Astrocyte (in vitro differentiated cells and primary cell): Measurements from ENCODE around the gene RARB. TPM values are rescaled to one million over a fixed set of nuclear protein-coding genes. Genes with fewer than 3 reads are reported as not detected.
A peak's percentile ranks its signal among the peaks of the same experiment; 100 is the strongest.

ENCODE experiments used
- DNase-seq: peaks from one replicate; pipeline ENCODE4 v3.0.0-alpha.2; 2010; ENCODE audit warnings: low read depth
- FAIRE-seq: peaks from 2 replicates; lab custom pipeline; 2011; peaks lifted over from hg19 to GRCh38; lab: Jason Lieb, UNC
- H2AFZ ChIP-seq: 2 replicates; pipeline ENCODE4 v1.6.0; 2012; ENCODE audit warnings: low read depth, low read length, inconsistent platforms
- H3K27ac ChIP-seq: 2 replicates; pipeline ENCODE4 v1.5.1; 2011; ENCODE audit warnings: low read depth, low read length, inconsistent platforms
- H3K27me3 ChIP-seq: 2 replicates; pipeline ENCODE4 v1.6.0; 2011; ENCODE audit warnings: low read length, inconsistent platforms; ENCODE audit not compliant: insufficient read depth
- H3K36me3 ChIP-seq: 2 replicates; pipeline ENCODE4 v1.5.1; 2011; ENCODE audit warnings: low read length, inconsistent platforms; ENCODE audit not compliant: insufficient read depth
- H3K4me1 ChIP-seq: 2 replicates; pipeline ENCODE4 v1.5.1; 2011; ENCODE audit warnings: low read length, inconsistent platforms; ENCODE audit not compliant: insufficient read depth
- H3K4me2 ChIP-seq: 2 replicates; pipeline ENCODE4 v1.6.0; 2012; ENCODE audit warnings: low read length, inconsistent platforms
- H3K4me3 ChIP-seq: 2 replicates; pipeline ENCODE4 v1.5.1; 2011; ENCODE audit warnings: low read depth, mild to moderate bottlenecking, low read length, inconsistent platforms; ENCODE audit not compliant: insufficient read depth
- H3K79me2 ChIP-seq: 2 replicates; pipeline ENCODE4 v1.6.0; 2012; ENCODE audit warnings: mild to moderate bottlenecking, low read length, inconsistent platforms; ENCODE audit not compliant: insufficient read depth
- H3K9ac ChIP-seq: 2 replicates; pipeline ENCODE4 v1.6.0; 2012; ENCODE audit warnings: mild to moderate bottlenecking, low read length, inconsistent platforms
- H3K9me3 ChIP-seq: 2 replicates; pipeline ENCODE4 v1.5.1; 2012; ENCODE audit warnings: low read depth, mild to moderate bottlenecking, low read length, inconsistent platforms; ENCODE audit not compliant: insufficient read depth
- H4K20me1 ChIP-seq: 2 replicates; pipeline ENCODE4 v1.6.0; 2012; ENCODE audit warnings: low read length, inconsistent platforms; ENCODE audit not compliant: insufficient read depth
- H3K27ac Mint-ChIP-seq: one replicate; pipeline ENCODE4 v1.8.0; 2021; ENCODE audit warnings: mild to moderate bottlenecking, mixed read lengths; ENCODE audit not compliant: unreplicated experiment
- H3K27me3 Mint-ChIP-seq: one replicate; pipeline ENCODE4 v1.8.0; 2021; ENCODE audit warnings: low read depth, mixed read lengths; ENCODE audit not compliant: unreplicated experiment
- H3K36me3 Mint-ChIP-seq: one replicate; pipeline ENCODE4 v1.8.0; 2021; ENCODE audit warnings: low read depth, mixed read lengths; ENCODE audit not compliant: unreplicated experiment
- H3K4me1 Mint-ChIP-seq: one replicate; pipeline ENCODE4 v1.8.0; 2021; ENCODE audit warnings: low read depth, mixed read lengths; ENCODE audit not compliant: unreplicated experiment
- H3K4me3 Mint-ChIP-seq: one replicate; pipeline ENCODE4 v1.8.0; 2021; ENCODE audit warnings: mild to moderate bottlenecking, moderate library complexity, mixed read lengths; ENCODE audit not compliant: unreplicated experiment
- H3K9me3 Mint-ChIP-seq: one replicate; pipeline ENCODE4 v1.8.0; 2021; ENCODE audit warnings: mild to moderate bottlenecking, mixed read lengths; ENCODE audit not compliant: unreplicated experiment
- EZH2 ChIP-seq: IDR thresholded peaks from 2 replicates; pipeline ENCODE4 v1.6.1; 2012; ENCODE audit warnings: mild to moderate bottlenecking, low read length, inconsistent platforms; ENCODE audit not compliant: insufficient read depth
- total RNA-seq: library from RNA; stranded (reverse); gene quantifications from 2 replicates; pipeline ENCODE4 v1.2.1, GENCODE V29; 2021
- TF ChIP-seq, protein P1 (sequence below): IDR thresholded peaks from 2 replicates; pipeline ENCODE4 v1.5.1; 2011; ENCODE audit warnings: low read depth, mild to moderate bottlenecking, inconsistent platforms, low read length, moderate library complexity; ENCODE audit not compliant: insufficient read depth

Gene RARB
- total RNA-seq, 1 donor from 2014 or later = 0.27 TPM

DNA sequence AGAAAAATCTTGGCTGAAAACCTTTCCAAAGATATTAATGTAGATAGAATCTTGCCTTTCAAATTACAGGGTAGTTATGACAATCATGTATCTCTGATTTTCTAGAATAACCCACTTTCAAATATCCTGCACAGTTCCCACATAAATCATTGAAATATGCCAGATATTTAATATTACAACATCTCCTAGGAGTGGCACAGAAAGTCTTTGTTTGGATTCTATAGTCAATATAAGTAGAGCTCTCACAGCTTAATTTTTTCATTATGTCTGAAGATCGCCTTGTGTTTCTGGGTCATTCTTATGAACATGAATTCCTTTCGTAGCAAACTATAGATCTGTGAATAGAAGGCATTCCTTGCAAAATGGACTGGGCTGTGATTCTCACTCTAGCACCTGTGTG lies 5.0 kb downstream of the RARB start:
- Histone ChIP-seq H3K79me2 (peaks cover 98% of the 10 kb centered on the region), H3K9me3 (no peaks in the 10 kb centered on the region), H3K9ac (no peak overlapping the region), H3K4me3 (no peak overlapping the region), H3K27ac (peak overlapping the region; percentile 34), H3K36me3 (no peaks in the 10 kb centered on the region), H3K4me2 (peak overlapping the region; percentile 72), H2AFZ (no peak overlapping the region), H4K20me1 (no peaks in the 10 kb centered on the region), H3K4me1 (peaks cover 13% of the 10 kb centered on the region), H3K27me3 (no peaks in the 10 kb centered on the region)
- H3K36me3 Mint-ChIP-seq = no peaks in the 10 kb centered on the region
- H3K9me3 Mint-ChIP-seq = no peaks in the 10 kb centered on the region
- DNase-seq = no peak
- H3K4me3 Mint-ChIP-seq = no peak overlapping the region
- TF ChIP-seq, protein P1, sequence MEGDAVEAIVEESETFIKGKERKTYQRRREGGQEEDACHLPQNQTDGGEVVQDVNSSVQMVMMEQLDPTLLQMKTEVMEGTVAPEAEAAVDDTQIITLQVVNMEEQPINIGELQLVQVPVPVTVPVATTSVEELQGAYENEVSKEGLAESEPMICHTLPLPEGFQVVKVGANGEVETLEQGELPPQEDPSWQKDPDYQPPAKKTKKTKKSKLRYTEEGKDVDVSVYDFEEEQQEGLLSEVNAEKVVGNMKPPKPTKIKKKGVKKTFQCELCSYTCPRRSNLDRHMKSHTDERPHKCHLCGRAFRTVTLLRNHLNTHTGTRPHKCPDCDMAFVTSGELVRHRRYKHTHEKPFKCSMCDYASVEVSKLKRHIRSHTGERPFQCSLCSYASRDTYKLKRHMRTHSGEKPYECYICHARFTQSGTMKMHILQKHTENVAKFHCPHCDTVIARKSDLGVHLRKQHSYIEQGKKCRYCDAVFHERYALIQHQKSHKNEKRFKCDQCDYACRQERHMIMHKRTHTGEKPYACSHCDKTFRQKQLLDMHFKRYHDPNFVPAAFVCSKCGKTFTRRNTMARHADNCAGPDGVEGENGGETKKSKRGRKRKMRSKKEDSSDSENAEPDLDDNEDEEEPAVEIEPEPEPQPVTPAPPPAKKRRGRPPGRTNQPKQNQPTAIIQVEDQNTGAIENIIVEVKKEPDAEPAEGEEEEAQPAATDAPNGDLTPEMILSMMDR = no peak
- TF ChIP-seq EZH2 = no peak
- no peak for FAIRE-seq
- peaks cover 24% of the 10 kb centered on the region for H3K4me1 Mint-ChIP-seq
- no peak overlapping the region for H3K27ac Mint-ChIP-seq
- no peaks in the 10 kb centered on the region for H3K27me3 Mint-ChIP-seq

DNA sequence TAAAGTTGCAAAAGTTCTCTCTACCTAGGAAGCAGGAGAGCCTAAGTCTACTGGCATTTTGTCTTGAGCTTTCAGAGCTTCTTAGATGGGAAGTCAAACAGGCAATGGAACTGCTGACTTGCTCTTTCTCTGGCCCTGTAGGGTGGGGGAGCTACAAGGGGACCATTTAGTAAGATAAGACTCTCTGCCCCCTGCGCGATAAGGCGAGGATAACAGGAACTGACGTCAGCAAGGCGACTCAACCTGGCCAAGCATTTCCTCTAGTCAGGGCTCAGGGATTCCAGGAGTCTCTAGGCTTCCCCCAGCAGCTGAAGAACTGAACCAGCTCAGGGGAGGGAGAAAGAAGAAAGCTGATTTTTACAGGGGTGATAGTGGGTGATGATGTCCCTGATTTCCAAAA lies 5.8 kb downstream of the RARB start:
- FAIRE-seq = no peak
- no peak overlapping the region for H3K4me3 Mint-ChIP-seq

DNA sequence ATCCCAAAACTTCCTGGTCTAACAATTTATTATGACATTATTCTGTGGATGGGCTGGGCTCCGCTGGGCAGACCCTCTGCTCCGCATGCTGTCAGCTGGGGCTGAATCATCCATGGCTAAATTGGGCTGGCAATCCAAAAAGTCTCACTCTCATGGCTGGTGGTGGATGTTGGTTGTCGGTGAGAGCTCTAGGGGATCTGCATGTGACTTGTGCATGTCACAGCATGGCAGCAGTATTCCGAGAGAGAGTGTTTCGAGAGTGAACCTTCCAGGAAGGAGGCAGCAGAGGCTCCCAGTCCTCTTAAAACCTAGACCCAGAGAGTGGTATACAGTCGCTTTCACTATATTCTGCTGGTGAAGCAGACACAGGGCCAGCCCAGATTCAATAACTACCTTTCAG lies 9.9 kb downstream of the RARB start:
- Histone ChIP-seq H3K9ac (peak overlapping the region; percentile 40), H3K9me3 (no peaks in the 10 kb centered on the region), H3K4me3 (no peak overlapping the region), H3K4me1 (peaks cover 20% of the 10 kb centered on the region), H3K79me2 (peaks cover 95% of the 10 kb centered on the region), H4K20me1 (peaks cover 12% of the 10 kb centered on the region), H2AFZ (no peak overlapping the region), H3K4me2 (peak overlapping the region; percentile 54), H3K27ac (peak overlapping the region; percentile 47), H3K27me3 (no peaks in the 10 kb centered on the region), H3K36me3 (no peaks in the 10 kb centered on the region)
- FAIRE-seq (no peak), DNase-seq (no peak)
- Mint-ChIP-seq H3K4me1 (peaks cover 18% of the 10 kb centered on the region), H3K4me3 (no peak overlapping the region), H3K9me3 (peaks cover 2% of the 10 kb centered on the region), H3K27me3 (no peaks in the 10 kb centered on the region), H3K36me3 (no peaks in the 10 kb centered on the region), H3K27ac (no peak overlapping the region)
- TF ChIP-seq, protein P1 = no peak
- TF ChIP-seq EZH2 = no peak

More for the DNA sequence above, 5.8 kb downstream of the RARB start:
- Mint-ChIP-seq H3K36me3 (no peaks in the 10 kb centered on the region), H3K27me3 (no peaks in the 10 kb centered on the region), H3K27ac (peak overlapping the region; percentile 55), H3K4me1 (peaks cover 25% of the 10 kb centered on the region), H3K9me3 (no peaks in the 10 kb centered on the region)
- Histone ChIP-seq H3K4me2 (peak overlapping the region; percentile 72), H3K27ac (peak overlapping the region; percentile 34), H4K20me1 (no peaks in the 10 kb centered on the region), H3K4me3 (peak overlapping the region; percentile 0), H3K9ac (peak overlapping the region; percentile 7), H3K27me3 (no peaks in the 10 kb centered on the region), H2AFZ (no peak overlapping the region), H3K9me3 (no peaks in the 10 kb centered on the region), H3K79me2 (peaks cover 98% of the 10 kb centered on the region), H3K36me3 (no peaks in the 10 kb centered on the region), H3K4me1 (peaks cover 19% of the 10 kb centered on the region)
- TF ChIP-seq, protein P1 = no peak
- TF ChIP-seq EZH2 = no peak
- no peak for DNase-seq
